ENCODE measurements around the gene DNER. TPM values are rescaled to one million over a fixed set of nuclear protein-coding genes. Genes with fewer than 3 reads are reported as not detected.

Gene DNER
- total RNA-seq, 1 experiment from 2014 or later: 3.7 TPM

DNA sequence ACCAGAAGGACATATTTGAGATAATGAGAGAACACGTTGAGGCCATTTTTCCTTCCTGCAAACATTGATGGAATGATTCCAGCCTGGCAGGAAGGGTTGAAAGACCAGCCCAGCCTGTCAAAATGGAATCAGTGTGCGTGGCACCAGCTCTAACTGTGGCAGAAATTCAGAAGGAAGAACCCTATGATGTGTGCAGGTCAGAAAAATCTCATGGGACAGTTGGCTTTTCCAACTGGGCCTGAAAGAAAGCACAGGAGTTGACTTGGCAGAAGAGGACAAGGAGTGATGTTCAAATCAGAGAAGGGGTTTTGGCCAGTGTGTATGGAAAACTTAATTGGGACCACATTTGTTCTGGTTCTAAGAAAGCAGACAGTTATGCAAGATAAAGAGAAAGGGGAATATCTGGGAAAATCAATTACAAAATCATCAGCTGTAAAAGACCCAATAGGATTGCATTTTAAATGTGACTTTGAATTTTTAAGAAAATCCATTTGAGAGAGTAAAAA is 250.5 kb downstream of the DNER start:
- Mint-ChIP-seq H3K27ac (no peak overlapping the region), H3K4me1 (peaks cover 9% of the 10 kb centered on the region), H3K36me3 (no peaks in the 10 kb centered on the region), H3K27me3 (ENCODE audit: low read depth) (no peaks in the 10 kb centered on the region), H3K9me3 (peaks cover 8% of the 10 kb centered on the region; the same call in 1 of the 2 replicates), H3K4me3 (no peak overlapping the region)
- TF ChIP-seq ZNF317 (CRISPR knock-in tag; IDR thresholded peaks at IDR 0.05; ENCODE audit: borderline replicate concordance, low read depth) (no peak), ZBTB21 (CRISPR knock-in tag; IDR thresholded peaks at IDR 0.05; ENCODE audit: borderline replicate concordance) (no peak), NR2C2 (CRISPR knock-in tag; IDR thresholded peaks at IDR 0.05) (no peak), FOXK1 (CRISPR knock-in tag; IDR thresholded peaks at IDR 0.05) (no peak), CREM (CRISPR knock-in tag; IDR thresholded peaks at IDR 0.05) (no peak), SMAD3 (CRISPR knock-in tag; IDR thresholded peaks at IDR 0.05; ENCODE audit: borderline replicate concordance) (no peak), HMGA2 (CRISPR knock-in tag; IDR thresholded peaks at IDR 0.05) (no peak), NFATC4 (CRISPR knock-in tag; IDR thresholded peaks at IDR 0.05) (no peak), OVOL2 (CRISPR knock-in tag; IDR thresholded peaks at IDR 0.05; ENCODE audit: borderline replicate concordance) (no peak), TCF7 (CRISPR knock-in tag; IDR thresholded peaks at IDR 0.05; ENCODE audit: low read depth) (no peak)
- POLR2A ChIA-PET: no interaction called here
- ATAC-seq (no peak), DNase-seq (ENCODE audit: low spot score) (no peak)
- CTCF ChIA-PET: no interaction called here

DNA sequence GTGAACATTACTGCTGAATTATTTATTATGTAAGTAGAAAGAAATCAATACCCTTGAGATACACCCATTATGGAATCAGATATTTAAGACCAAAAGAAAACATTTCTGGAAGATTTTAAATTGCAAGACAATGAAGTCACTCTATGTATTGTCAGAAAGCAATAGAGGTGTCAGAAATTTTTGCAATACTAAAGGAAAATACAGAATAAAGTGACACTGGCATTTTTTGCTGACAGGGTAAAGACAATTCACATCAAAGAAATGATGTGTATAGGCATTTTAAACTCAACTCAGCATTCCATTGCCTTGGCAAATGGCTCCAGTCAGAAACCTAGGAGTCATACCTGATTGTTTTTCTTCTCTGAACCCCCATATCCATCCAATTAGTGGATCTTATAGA is 252.2 kb downstream of the DNER start:
- Mint-ChIP-seq H3K27me3 (ENCODE audit: low read depth) (no peaks in the 10 kb centered on the region), H3K9me3 (peaks cover 8% of the 10 kb centered on the region; the same call in 1 of the 2 replicates), H3K27ac (no peak overlapping the region), H3K36me3 (no peaks in the 10 kb centered on the region), H3K4me1 (no peaks in the 10 kb centered on the region; the same call in 1 of the 2 replicates), H3K4me3 (no peak overlapping the region)
- TF ChIP-seq, protein P1, sequence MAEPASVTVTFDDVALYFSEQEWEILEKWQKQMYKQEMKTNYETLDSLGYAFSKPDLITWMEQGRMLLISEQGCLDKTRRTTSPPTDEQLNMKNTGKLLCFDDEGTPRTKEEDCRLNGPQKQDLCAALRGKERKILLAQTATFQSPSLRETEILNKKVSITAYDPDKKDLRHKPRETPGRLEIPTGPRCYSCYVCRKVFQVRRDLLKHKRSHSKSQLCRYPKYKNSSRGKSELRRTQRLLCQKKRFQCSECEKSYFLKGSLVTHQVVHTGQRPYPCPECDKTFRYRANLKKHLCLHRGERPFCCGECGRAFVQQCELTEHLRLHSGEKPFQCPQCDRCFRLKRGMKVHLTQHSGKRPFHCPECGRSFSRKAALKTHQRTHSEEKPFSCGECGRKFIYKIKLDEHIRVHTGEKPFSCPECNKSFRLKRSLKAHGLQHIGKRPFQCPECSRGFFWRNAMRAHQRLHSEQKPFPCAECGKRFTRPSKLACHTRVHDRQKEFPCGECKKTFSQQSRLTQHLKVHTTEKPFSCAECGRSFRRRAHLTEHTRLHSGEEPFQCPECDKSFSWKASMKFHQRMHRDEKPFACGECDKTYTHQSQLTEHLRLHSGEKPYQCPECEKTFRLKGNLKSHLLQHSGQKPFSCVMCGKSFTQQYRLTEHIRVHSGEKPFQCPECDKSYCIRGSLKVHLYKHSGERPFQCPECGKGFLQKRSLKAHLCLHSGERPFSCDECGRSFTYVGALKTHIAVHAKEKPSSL (CRISPR knock-in tag; conservative IDR thresholded peaks at IDR 0.05): no peak
- TF ChIP-seq, protein P2, sequence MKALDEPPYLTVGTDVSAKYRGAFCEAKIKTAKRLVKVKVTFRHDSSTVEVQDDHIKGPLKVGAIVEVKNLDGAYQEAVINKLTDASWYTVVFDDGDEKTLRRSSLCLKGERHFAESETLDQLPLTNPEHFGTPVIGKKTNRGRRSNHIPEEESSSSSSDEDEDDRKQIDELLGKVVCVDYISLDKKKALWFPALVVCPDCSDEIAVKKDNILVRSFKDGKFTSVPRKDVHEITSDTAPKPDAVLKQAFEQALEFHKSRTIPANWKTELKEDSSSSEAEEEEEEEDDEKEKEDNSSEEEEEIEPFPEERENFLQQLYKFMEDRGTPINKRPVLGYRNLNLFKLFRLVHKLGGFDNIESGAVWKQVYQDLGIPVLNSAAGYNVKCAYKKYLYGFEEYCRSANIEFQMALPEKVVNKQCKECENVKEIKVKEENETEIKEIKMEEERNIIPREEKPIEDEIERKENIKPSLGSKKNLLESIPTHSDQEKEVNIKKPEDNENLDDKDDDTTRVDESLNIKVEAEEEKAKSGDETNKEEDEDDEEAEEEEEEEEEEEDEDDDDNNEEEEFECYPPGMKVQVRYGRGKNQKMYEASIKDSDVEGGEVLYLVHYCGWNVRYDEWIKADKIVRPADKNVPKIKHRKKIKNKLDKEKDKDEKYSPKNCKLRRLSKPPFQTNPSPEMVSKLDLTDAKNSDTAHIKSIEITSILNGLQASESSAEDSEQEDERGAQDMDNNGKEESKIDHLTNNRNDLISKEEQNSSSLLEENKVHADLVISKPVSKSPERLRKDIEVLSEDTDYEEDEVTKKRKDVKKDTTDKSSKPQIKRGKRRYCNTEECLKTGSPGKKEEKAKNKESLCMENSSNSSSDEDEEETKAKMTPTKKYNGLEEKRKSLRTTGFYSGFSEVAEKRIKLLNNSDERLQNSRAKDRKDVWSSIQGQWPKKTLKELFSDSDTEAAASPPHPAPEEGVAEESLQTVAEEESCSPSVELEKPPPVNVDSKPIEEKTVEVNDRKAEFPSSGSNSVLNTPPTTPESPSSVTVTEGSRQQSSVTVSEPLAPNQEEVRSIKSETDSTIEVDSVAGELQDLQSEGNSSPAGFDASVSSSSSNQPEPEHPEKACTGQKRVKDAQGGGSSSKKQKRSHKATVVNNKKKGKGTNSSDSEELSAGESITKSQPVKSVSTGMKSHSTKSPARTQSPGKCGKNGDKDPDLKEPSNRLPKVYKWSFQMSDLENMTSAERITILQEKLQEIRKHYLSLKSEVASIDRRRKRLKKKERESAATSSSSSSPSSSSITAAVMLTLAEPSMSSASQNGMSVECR (CRISPR knock-in tag; IDR thresholded peaks at IDR 0.05; ENCODE audit: borderline replicate concordance): no peak
- TF ChIP-seq ESRRA (CRISPR knock-in tag; IDR thresholded peaks at IDR 0.05; ENCODE audit: borderline replicate concordance): no peak
- no peak for TF ChIP-seq PRRX2 (CRISPR knock-in tag; IDR thresholded peaks at IDR 0.05)
- TF ChIP-seq, protein P3, sequence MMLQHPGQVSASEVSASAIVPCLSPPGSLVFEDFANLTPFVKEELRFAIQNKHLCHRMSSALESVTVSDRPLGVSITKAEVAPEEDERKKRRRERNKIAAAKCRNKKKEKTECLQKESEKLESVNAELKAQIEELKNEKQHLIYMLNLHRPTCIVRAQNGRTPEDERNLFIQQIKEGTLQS (CRISPR knock-in tag; conservative IDR thresholded peaks at IDR 0.05): no peak
- TF ChIP-seq, protein P4, sequence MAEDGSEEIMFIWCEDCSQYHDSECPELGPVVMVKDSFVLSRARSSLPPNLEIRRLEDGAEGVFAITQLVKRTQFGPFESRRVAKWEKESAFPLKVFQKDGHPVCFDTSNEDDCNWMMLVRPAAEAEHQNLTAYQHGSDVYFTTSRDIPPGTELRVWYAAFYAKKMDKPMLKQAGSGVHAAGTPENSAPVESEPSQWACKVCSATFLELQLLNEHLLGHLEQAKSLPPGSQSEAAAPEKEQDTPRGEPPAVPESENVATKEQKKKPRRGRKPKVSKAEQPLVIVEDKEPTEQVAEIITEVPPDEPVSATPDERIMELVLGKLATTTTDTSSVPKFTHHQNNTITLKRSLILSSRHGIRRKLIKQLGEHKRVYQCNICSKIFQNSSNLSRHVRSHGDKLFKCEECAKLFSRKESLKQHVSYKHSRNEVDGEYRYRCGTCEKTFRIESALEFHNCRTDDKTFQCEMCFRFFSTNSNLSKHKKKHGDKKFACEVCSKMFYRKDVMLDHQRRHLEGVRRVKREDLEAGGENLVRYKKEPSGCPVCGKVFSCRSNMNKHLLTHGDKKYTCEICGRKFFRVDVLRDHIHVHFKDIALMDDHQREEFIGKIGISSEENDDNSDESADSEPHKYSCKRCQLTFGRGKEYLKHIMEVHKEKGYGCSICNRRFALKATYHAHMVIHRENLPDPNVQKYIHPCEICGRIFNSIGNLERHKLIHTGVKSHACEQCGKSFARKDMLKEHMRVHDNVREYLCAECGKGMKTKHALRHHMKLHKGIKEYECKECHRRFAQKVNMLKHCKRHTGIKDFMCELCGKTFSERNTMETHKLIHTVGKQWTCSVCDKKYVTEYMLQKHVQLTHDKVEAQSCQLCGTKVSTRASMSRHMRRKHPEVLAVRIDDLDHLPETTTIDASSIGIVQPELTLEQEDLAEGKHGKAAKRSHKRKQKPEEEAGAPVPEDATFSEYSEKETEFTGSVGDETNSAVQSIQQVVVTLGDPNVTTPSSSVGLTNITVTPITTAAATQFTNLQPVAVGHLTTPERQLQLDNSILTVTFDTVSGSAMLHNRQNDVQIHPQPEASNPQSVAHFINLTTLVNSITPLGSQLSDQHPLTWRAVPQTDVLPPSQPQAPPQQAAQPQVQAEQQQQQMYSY (CRISPR knock-in tag; IDR thresholded peaks at IDR 0.05): no peak
- no peak for TF ChIP-seq NR3C1 (CRISPR knock-in tag; conservative IDR thresholded peaks at IDR 0.05; ENCODE audit: low read depth)
- no peak for TF ChIP-seq GTF2I (CRISPR knock-in tag; conservative IDR thresholded peaks at IDR 0.05)
- ATAC-seq: no peak
- no peak for DNase-seq (ENCODE audit: low spot score)
- ChIA-PET POLR2A (no interaction called here), CTCF (no interaction called here)

Data from WTC11 (cell line).